Stimulated activated CD8-positive, alpha-beta memory T cell treated with anti-CD3 and anti-CD28 coated beads, Interleukin-2, amount 100 ng/mL, for 1 hour (primary cell): ENCODE results near the gene FSD2.

Source experiments
- DNase-seq, 2 donors: peaks; one replicate each; pipeline ENCODE4 v3.0.0-alpha.2; 2020; ENCODE audit warnings: low read depth in 2 of 2

FSD2 gene, protein sequence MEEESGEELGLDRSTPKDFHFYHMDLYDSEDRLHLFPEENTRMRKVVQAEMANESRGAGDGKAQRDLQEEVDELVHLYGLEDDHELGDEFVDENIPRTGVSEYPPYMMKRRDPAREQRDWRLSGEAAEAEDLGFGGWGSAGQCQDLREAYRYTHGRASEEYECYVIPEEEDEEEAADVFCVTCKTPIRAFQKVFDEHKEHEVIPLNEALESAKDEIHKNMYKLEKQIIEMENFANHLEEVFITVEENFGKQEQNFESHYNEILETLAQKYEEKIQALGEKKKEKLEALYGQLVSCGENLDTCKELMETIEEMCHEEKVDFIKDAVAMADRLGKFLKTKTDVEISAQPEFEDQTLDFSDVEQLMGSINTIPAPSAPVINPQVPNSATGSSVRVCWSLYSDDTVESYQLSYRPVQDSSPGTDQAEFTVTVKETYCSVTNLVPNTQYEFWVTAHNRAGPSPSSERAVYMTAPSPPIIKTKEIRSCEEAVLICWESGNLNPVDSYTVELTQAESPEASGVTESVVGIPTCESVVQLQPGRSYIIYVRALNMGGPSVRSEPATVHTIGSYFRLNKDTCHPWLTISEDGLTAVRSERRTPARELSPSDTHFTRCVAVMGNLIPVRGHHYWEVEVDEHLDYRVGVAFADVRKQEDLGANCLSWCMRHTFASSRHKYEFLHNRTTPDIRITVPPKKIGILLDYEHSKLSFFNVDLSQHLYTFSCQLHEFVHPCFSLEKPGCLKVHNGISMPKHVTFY

DNA sequence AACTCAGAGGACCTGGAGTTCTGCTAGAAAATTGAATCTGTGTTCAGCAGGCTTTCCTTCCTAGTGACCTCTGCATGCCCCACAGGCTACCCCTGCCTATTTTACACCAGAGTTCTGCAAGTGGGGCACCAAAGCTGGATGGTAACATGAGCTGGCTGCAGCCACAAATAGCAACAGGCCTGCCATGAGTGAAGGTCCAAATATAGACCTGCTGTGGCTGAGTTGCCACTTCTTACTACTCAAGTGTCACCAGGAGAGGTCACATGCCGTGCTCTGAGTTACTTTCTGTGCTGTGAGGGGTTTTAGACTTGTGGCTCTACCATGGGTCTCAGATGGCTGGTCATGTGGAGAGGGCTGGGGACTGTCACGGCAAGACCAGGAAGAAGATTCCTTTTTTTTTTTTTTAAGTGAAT lies at the start of gene FSD2:
TSS of gene FSD2 (minus strand) at position 76 of the 413 bp plus-strand sequence. CDS start 18,679 bp downstream, outside the sequence.
- no peak for DNase-seq

DNA sequence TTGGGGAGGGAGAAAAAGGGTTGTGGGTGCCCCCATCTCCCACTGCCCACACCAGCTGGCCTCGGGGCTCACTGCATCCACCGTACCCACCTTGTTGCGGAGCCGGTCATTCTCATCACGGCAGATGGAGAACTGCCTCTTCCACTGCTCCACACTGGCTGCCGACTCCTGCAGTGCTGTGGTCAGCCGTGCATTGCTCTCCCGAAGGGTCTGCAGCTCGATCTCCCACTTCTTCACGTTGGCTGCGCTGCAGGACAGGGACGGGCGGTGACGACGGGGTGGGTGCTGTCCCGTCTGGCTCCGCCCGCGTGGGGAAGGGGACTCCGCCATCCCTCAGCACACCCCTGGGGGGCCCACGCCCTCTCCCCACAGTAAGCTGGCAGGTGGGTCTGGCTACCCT lies 48.7 kb upstream of the FSD2 start:
- no peak for DNase-seq

DNA sequence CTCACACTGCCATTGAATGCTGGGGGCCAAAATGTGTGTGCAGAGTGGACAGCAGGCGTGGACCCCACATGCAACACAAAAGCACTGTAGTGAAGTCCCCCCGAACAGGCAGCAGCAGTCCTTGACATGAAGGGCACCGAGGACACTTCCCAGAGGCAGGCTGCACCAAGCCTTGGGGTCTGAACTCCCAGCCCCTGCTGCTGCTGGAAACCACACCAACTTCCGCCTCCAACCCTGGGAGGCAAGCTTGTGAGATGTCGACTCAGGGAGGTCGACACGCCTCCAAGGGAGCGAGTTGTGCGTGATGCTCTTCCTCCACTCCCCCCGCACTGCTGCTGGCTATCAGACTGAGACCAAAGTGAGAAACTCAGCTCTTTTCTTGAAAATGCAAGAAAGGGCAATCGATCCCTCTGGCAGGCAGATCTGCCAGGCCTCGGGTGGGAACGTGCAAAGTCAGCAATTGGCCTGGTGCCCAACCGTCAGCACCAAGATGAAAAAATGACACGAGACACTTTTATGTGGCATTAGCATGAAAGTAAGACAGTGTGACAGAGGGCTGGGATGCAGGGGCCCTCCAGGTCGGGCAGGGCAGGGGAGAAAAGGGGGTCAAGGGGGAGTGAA lies 47.2 kb upstream of the FSD2 start:
- no peak for DNase-seq

DNA sequence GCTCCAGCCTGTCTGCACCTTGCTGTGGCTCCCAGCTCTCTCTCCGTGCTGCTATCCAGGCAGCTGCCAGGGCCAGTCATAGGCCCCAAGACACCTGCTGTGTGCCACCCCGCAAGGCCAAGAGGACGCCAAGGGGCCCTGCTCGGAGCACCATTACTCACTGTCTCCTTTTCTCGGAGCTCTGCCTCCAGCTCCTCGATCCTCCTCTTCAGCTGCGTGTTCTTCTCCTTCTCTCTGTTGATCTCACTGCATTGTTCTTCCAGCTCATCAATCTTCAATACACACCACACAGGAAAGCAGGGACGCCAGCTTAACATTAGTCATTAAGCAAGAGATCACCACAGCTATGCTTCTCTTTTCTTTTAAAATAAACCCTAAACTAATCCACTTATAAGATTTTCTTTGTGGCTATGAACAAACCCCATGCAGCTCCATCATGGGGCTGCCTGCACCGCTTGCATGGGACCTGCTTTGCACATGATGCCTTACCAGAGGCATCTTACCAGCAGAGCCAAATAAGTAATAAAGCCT lies 46.2 kb upstream of the FSD2 start:
- no peak for DNase-seq

DNA sequence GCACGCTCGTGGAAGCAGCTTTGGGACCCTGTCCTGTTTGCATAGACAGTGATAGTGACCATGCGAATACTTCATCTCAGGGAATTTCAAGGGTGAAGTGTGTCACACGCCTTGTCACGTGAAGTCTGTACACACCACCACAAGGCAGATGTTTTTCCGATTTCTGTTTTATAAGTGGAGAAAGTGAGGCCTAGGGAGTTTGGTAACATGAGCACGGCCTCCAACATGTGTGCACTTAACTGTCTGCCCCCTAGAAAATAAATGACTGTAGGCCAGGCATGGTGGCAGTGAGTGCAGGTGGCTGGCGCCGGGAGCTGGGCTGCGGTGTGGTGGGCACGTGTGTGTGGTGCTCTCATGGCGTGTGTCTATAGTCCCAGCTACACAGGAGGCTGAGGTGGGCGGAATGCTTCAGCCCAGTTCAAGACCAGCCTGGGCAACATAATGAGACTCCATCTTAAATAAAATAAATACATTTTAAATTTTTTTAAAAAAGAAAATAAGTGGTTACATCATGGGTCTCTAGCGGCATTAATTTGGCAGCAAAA lies 45.5 kb upstream of the FSD2 start:
- no peak for DNase-seq

DNA sequence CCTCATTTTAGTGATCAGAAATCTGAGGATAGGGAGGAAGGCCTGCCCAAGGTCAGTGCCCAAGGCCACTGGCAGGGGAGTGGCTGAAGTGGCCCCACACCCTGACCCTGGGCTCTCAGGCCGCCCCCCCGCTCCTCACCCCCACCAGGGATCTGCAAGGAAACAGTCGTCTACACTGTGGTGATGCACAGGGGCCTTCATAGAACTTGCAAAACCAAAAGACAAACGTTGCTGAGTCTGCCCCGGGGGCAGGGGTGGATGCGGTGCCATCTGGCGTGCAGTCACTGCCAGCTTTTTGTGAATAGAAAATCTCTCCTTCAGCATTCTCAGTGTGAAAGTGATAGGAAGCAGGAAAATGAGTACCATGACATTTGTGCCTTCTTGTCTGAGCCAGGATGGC lies 44.9 kb upstream of the FSD2 start:
- no peak for DNase-seq

DNA sequence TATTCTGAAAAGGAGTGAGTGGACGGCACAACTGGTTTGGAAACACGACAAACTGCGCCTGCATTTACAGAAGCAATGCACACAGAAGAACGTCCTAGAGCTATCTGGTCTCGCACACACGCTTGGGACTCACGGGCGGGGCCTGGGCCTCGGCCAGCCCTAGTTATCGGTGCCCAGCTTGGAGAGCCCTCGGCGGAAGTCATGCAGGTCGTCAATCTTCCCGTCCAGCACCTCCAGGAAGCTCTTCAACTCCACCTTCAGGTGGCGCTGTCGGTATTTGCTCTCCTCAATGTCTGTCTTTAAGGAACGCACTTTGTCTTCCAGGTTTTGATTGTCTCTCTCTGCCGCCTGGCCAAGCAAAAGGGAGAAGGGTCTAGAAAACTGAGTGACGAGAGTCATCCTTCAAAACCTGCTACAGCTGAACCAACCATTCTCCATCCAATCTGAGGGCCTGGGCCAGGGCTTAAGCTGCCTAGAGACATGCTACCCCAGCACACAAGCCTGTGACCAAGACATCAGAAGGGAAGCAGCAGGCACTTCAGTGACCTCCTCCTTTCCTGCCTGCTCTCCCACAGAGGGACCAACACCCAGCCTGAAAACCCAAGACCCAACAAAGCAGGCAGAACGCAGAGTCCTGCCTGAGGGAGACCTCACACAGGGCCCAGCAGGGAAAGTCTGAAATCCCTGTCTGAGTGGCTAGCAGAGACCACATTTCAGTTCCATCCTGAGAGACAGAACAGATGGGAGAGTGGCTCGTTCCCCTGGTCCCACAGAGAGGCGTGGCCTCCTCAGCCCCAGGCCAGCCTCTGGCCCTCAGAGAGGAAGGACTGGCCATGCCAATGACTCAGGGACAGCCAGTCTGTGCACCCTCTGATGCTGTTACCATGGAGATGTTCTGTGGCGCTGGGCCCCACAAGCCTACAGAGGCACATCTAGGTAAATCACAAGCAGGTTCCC lies 44.0 kb upstream of the FSD2 start:
- DNase-seq = no peak

DNA sequence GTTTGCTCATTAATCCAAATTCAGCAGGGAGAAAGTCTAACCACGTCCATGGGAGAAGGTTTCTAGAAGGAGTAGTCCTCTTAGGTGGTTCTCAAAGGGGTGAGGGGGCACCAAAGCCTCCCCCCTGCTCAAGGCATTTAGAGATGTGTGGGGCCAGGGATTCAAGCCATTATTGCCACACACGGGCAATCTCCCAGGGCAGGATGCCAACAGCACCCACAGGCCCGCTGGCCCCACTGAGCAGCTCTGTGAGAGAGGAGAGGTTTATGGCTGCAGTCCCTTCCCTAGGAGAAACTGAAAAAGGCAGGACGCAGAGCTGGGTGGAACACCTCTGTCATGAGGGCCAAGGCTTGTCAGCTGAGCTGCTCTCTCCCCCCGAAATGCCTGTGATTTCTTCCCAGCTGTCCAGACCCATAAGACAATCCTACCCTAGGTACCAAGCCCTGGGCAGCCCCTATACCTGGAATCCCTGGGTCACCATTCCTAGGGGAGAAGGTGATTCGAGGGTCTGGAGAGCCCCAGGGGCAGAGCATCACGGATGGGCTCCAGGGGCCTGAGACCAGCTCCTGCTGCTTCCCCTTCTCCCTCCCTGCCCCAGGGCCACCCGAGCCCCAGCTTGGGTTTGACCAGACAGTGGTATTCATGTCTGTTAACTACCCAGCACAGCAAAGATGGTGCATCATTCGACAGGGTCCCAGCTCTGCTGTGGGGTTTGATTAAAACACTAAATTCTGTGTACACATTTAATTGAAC lies 42.5 kb upstream of the FSD2 start:
- no peak for DNase-seq

DNA sequence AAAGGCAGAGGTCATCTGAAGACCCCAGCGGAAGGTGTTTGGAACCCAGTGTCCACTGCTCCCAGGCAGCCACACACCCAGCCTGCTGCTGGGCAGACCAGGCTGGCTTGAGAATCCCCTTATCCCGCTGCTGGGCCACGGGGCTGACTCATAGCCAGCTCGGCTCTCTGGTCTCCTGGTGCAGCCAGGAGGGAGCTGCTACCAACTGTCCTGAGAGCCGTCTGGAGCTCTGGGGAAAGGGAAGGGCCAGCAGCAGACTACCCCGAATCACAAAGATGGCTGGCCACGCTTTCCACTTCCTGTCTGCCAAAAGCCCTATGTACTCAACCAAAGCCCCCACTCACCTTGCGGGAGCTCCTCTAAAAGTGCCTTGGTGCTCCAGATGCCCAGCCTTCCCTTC lies 41.8 kb upstream of the FSD2 start:
- no peak for DNase-seq

DNA sequence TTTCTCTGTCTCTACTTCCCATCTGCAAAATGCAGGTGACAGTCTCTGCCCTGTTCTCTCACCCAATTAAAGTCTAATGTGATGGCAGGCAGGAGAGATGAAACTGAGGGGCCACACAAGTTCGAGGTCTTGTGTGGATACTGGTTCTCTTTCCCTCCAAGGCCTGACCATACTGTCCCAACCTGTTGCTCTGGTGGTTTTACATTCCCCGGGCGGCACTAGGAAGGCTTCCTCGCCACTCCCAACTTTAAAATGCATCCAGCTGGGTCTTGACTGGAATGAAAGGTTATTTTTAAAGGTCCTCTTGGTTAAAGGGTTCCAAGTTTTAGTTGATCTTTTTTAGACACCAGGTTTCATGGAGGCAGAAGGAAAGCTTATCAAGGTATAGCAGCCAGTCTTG lies 40.8 kb upstream of the FSD2 start:
- DNase-seq = no peak

DNA sequence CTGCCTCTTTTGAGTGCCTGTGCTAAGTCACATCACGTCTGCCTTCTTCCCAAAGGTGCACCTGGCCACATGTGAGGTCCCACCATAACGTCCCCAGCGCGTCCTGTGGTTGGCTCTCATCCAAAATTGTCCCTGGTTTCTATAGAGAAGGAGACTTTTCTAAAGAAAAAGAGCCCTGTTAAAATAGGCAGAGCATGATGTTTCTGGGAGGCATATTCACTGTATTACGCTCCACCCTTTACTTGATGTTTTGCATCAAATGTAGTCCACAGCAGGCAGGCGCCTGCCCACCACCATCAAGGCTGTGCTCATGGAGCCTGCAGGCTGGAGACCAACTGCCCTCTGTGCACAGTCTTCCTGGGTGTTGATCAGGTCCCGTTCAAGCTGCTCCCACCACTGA lies 39.8 kb upstream of the FSD2 start:
- DNase-seq = no peak

DNA sequence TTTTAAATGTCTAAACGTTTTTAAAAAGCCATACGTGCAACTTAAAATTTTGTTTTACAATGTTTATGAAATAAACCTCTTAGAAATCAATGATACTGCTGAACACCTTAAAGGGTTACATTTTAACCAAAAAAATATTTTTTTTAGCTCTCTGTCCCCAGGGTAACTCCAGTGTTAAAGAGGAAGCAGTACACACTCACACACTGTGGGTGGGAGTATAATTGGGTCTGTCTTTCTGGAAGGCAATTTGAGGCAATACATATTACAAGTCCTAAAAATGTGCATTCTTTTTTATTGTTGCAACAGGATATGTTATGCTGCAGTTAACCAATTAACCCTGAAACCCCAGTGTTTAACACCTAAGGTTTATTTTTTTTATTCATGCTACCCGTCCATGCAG lies 37.7 kb upstream of the FSD2 start:
- DNase-seq = no peak

DNA sequence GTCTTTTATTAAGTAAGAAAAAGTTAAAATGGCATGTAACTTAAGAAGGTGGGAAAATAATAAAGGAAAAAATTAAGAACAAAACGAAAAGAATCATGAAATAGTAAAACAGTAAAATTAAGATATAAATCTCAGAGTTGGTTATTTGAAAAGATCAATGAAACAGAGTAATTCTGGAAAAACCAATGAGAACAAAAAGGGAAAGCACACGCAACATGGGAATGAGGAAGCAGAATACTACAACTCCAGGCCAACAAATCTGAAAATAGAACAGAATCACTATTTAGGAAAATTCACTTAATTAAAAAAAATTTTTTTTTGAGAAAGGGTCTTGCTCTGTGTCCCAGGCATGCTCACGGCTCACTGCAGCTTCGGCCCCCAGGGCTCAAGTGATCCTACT lies 34.3 kb upstream of the FSD2 start:
- no peak for DNase-seq

DNA sequence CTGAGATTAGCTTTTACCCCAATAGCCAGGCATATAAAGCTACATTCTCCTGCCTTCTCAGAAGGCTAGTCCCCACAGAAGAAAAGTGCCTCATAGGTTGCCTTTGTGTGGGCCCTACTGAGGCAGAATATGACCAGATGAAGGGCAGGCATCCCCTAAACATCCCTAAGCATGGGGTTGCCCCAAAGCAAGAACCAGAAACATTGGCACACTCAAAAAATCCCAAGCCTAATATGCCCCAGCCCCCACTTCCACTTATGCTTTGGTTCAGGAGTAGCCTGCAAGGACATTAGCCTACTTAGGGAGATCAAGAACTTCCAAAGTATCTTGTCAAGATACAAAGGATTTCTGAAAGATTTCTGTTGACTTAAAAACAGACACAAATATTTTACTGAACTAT lies 33.3 kb upstream of the FSD2 start:
- no peak for DNase-seq

DNA sequence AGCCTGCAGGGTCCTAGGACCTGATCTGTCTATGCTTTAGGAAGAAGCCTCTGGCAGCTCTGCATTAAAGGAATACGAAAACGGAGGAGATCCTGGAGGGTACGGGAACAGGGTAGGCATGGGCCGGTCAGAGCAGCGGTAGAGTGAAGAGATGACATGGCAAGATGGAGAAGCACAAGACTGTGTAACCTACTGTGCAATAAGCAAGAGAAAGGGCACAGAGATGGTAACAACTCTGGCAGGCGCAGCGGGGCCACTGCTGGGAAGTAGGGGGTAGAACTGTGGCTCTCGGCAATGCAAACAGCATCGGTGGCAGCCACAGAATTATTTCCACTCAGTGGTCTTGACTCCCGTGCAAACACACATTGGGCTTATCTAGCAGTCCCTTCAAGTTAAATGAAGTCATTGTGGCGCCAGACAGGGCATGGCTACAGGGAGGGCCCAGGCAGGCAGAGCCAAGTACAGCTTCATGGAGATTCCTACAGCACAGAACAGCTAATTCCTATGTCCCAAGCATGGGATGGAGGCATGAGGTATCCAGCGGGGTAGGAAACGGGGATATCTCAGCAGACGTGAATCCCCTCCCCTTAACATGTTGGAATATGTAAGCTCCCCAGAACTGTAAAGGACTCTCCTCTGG lies 32.3 kb upstream of the FSD2 start:
- DNase-seq = no peak

DNA sequence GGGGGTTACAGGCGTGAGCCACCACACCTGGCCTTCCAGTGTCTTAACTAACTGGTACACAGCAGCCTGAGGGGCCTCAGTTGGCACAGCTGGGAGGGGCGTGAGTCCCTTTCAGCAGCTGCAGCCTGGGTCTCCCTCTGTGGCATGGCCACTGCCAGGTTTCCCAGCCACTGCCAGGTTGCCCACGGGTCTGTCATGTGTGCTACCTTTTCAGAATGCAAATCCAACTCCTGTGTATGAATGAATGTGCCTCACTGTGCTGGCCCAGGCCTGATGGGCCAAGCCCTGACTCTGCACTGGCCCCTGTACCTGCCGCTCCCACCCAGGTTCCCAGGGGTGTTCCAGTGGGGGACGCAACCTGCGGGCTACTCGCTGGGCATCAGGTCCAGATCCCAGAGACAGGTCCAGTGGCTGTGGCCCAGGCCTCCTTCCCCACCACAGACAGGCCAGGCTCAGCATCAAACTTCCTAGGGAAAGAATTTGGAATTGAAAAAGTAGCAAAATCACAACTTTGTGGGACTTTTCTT lies 29.6 kb upstream of the FSD2 start:
- DNase-seq = no peak

DNA sequence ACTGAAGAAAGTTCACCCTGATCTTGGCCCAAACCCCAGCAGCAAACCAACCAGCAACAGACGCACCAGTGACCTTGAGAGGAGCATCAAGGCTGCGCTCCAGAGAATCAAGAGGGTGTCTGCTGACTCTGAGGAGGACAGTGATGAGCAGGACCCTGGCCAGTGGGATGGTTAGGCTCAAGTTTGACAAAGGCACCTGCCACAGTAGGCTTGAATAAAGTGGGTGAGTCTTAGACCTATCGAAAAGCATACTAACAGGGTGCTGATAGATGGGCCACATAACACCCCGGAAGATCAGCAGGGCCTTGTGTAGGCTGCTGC lies 27.5 kb upstream of the FSD2 start:
- DNase-seq = no peak

DNA sequence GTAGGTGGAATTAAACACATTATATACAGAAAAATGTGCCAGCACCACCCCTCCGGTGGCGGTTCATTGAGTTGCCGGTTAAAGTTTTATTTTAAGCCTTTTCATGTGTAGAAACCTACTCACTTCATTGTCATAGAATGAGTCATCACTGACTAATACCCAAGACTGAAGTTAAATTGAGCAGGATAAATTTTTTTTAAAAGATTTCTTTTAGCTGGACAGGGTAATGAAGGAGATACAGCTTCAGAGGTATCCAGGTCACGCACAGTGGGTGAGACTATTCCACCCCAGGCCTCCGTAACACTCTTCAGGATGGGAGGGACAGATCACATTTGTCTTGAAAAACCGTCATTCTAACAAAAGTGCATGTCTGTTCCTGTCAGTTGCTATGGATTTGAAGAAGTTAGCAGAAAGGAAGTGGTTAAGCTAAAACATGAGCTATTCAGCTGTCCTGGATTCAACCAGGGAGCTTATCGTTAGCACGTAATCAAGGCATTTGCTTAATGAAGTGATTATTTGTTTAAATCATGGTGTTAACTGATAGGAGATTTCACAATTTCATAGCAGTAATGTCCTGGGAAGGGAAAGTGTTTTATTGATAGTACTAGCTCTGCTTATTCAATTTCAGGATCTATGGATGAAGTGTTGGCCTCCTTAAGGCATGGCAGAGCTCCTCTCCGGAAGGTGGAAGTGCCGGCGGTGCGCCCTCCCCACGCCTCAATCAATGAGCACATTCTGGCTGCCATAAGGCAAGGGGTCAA lies 26.9 kb upstream of the FSD2 start:
- DNase-seq = no peak
